Measurements from ENCODE around the gene EFR3B.

DNA sequence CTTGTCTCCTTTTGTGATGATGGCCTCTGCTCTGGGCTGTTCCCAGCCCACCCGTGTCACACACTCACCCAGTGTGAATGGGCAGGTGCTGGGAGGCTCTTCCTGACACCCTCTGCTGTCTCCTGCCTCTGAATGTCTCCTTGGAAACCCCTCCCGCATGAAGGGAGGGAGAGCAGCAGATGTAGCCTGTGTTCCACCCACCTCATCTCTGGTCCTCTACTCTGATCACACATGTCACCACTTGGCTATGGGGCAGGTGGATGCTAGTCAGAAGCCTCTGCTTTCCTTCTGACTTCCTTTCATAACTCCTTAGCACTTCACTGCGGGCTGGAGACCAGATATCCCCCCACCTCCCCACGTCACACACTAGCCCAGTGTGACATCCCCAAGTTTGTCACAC, 23.9 kb downstream of the EFR3B start:
- TF ChIP-seq, protein P1, sequence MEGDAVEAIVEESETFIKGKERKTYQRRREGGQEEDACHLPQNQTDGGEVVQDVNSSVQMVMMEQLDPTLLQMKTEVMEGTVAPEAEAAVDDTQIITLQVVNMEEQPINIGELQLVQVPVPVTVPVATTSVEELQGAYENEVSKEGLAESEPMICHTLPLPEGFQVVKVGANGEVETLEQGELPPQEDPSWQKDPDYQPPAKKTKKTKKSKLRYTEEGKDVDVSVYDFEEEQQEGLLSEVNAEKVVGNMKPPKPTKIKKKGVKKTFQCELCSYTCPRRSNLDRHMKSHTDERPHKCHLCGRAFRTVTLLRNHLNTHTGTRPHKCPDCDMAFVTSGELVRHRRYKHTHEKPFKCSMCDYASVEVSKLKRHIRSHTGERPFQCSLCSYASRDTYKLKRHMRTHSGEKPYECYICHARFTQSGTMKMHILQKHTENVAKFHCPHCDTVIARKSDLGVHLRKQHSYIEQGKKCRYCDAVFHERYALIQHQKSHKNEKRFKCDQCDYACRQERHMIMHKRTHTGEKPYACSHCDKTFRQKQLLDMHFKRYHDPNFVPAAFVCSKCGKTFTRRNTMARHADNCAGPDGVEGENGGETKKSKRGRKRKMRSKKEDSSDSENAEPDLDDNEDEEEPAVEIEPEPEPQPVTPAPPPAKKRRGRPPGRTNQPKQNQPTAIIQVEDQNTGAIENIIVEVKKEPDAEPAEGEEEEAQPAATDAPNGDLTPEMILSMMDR (IDR thresholded peaks at IDR 0.05), result no peak
- TF ChIP-seq POLR2A (IDR thresholded peaks at IDR 0.05), result no peak
